ENCODE results near the gene PCDHB15. TPM values are rescaled to one million over a fixed set of nuclear protein-coding genes. Genes with fewer than 3 reads are reported as not detected.

Gene PCDHB15
- total RNA-seq, 1 experiment from 2014 or later, result 0.07 TPM

DNA sequence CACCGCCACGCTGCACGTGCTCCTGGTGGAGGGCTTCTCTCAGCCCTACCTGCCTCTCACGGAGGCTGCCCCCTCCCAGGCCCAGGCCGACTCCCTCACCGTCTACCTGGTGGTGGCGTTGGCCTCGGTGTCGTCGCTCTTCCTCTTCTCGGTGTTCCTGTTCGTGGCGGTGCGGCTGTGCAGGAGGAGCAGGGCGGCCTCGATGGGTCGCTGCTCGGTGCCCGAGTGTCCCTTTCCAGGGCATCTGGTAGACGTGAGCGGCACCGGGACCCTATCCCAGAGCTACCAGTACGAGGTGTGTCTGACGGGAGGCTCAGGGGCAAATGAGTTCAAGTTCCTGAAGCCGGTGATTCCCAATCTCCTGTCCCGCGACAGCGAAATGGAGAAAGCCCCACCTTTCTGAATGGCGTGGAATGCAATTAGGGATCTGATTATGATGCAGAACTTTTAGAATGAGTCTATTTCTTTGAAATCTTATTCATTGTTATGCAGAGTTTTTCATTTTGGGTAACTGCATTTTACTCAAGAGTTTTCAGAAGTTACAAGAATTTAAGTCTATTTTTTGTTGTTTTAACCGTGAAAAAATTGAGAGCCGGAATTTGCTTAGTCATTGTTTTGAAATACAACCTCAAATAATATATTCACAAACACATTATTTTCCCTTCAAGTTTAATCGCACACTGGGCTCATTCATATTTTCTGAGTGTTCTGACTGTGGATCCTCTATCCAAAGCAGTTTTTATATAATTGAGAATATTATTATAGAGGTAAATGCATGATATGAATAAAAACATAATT is 8.5 kb upstream of the PCDHB15 start:
- H4K20me1 ChIP-seq (ENCODE audit: insufficient read depth), result no peaks in the 10 kb centered on the region
- no peaks in the 10 kb centered on the region for H3K27me3 ChIP-seq (ENCODE audit: insufficient read depth, low read length)
- no peaks in the 10 kb centered on the region for H3K9me2 ChIP-seq (ENCODE audit: insufficient read depth)
- peaks cover 0 to 6% of the 10 kb centered on the region in 2 experiments; a peak in 2 of 4 replicates for H3K9me3 ChIP-seq (ENCODE audit: control insufficient read depth in 1 of 2, insufficient read depth in 1 of 2, low read depth in 1 of 2, low read length in 2 of 2)
- ChIA-PET RAD21 (ENCODE audit: low non-redundant PET in 1 of 2, low total read pairs in 2 of 2, uncharacterized antibody in 2 of 2, unreplicated experiment in 2 of 2) (no interaction called here), POLR2A (no interaction called here), CTCF (no interaction called here)
- no peak overlapping the region for H3K4me2 ChIP-seq (ENCODE audit: low read length)
- H3K4me1 ChIP-seq (ENCODE audit: control insufficient read depth in 1 of 2, insufficient read depth in 2 of 2, low read length in 2 of 2), result no peaks in the 10 kb centered on the region
- H3K4me3 ChIP-seq (replicated peaks in 1 of 2; ENCODE audit: low read depth in 1 of 2, low read length in 2 of 2), result no peak overlapping the region
- DNase-seq (ENCODE audit: low read depth, low spot score) (no peak), ATAC-seq (no peak)
- BruUV-seq (replicated peaks), result no TSS peak
- H3K79me2 ChIP-seq (ENCODE audit: insufficient read depth, low read length), result no peaks in the 10 kb centered on the region
- intact Hi-C loops (cut with micrococcal nuclease), result no loop called here
- H3K36me3 ChIP-seq (ENCODE audit: control insufficient read depth in 1 of 2, insufficient read depth in 2 of 2, low read length in 2 of 2), result no peaks in the 10 kb centered on the region
- H3K9ac ChIP-seq (ENCODE audit: low read length), result no peak overlapping the region
- TF ChIP-seq, protein P1, sequence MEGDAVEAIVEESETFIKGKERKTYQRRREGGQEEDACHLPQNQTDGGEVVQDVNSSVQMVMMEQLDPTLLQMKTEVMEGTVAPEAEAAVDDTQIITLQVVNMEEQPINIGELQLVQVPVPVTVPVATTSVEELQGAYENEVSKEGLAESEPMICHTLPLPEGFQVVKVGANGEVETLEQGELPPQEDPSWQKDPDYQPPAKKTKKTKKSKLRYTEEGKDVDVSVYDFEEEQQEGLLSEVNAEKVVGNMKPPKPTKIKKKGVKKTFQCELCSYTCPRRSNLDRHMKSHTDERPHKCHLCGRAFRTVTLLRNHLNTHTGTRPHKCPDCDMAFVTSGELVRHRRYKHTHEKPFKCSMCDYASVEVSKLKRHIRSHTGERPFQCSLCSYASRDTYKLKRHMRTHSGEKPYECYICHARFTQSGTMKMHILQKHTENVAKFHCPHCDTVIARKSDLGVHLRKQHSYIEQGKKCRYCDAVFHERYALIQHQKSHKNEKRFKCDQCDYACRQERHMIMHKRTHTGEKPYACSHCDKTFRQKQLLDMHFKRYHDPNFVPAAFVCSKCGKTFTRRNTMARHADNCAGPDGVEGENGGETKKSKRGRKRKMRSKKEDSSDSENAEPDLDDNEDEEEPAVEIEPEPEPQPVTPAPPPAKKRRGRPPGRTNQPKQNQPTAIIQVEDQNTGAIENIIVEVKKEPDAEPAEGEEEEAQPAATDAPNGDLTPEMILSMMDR (IDR thresholded peaks at IDR 0.05 in 2 of 3, conservative IDR thresholded peaks at IDR 0.05 in 1 of 3; ENCODE audit: borderline replicate concordance in 1 of 3, insufficient read depth in 1 of 3, low read depth in 2 of 3, low read length in 2 of 3), result no peak
- TF ChIP-seq ELF1 (IDR thresholded peaks at IDR 0.05; ENCODE audit: borderline replicate concordance, low read depth), result no peak
- no peak for TF ChIP-seq SP1 (IDR thresholded peaks at IDR 0.05; ENCODE audit: low read depth)
- no peak for TF ChIP-seq YY1 (IDR thresholded peaks at IDR 0.05; ENCODE audit: extremely low read depth, insufficient replicate concordance, low read depth, low read length)
- no peak overlapping the region for H2AFZ ChIP-seq (ENCODE audit: low read depth, low read length, poor library complexity, severe bottlenecking)
- H3K27ac ChIP-seq (ENCODE audit: low read depth, low read length), result no peak overlapping the region

GRCh38 chr5:141241496-141241895 is 3.7 kb upstream of the PCDHB15 start:
- H3K27ac ChIP-seq (ENCODE audit: low read depth, low read length), result no peak overlapping the region
- H3K4me2 ChIP-seq (ENCODE audit: low read length), result no peak overlapping the region
- RAD21 ChIA-PET (ENCODE audit: low non-redundant PET in 1 of 2, low total read pairs in 2 of 2, uncharacterized antibody in 2 of 2, unreplicated experiment in 2 of 2), result no interaction called here
- H4K20me1 ChIP-seq (ENCODE audit: insufficient read depth), result no peaks in the 10 kb centered on the region
- DNase-seq (ENCODE audit: low read depth, low spot score), result no peak
- H3K9ac ChIP-seq (ENCODE audit: low read length), result no peak overlapping the region
- H3K9me3 ChIP-seq (ENCODE audit: control insufficient read depth in 1 of 2, insufficient read depth in 1 of 2, low read depth in 1 of 2, low read length in 2 of 2), result peaks cover 0 to 3% of the 10 kb centered on the region in 2 experiments; a peak in 2 of 4 replicates
- intact Hi-C loops (cut with micrococcal nuclease), result no loop called here
- H3K4me1 ChIP-seq (ENCODE audit: control insufficient read depth in 1 of 2, insufficient read depth in 2 of 2, low read length in 2 of 2), result no peaks in the 10 kb centered on the region
- no peak for ATAC-seq
- H3K4me3 ChIP-seq (replicated peaks in 1 of 2; ENCODE audit: low read depth in 1 of 2, low read length in 2 of 2), result no peak overlapping the region
- CTCF ChIA-PET, result no interaction called here
- H3K79me2 ChIP-seq (ENCODE audit: insufficient read depth, low read length), result no peaks in the 10 kb centered on the region
- no peaks in the 10 kb centered on the region for H3K36me3 ChIP-seq (ENCODE audit: control insufficient read depth in 1 of 2, insufficient read depth in 2 of 2, low read length in 2 of 2)
- H2AFZ ChIP-seq (ENCODE audit: low read depth, low read length, poor library complexity, severe bottlenecking), result no peak overlapping the region
- H3K9me2 ChIP-seq (ENCODE audit: insufficient read depth), result no peaks in the 10 kb centered on the region
- POLR2A ChIA-PET, result no interaction called here
- no peaks in the 10 kb centered on the region for H3K27me3 ChIP-seq (ENCODE audit: insufficient read depth, low read length)
- BruUV-seq (replicated peaks), result no TSS peak
- TF ChIP-seq JUND (IDR thresholded peaks at IDR 0.05), result no peak
- TF ChIP-seq SIN3A (IDR thresholded peaks at IDR 0.05; ENCODE audit: low read depth), result no peak
- TF ChIP-seq RAD21 (IDR thresholded peaks at IDR 0.05; ENCODE audit: low read depth), result no peak
- no peak for TF ChIP-seq TCF7L2 (IDR thresholded peaks at IDR 0.05; ENCODE audit: borderline replicate concordance, extremely low read depth, insufficient read depth, insufficient read length)
- TF ChIP-seq ZNF274 (IDR thresholded peaks at IDR 0.05; ENCODE audit: low read depth, low read length), result no peak
- no peak for TF ChIP-seq MAX (IDR thresholded peaks at IDR 0.05)
- no peak for TF ChIP-seq CEBPB (IDR thresholded peaks at IDR 0.05; ENCODE audit: low read depth)
- TF ChIP-seq YY1 (IDR thresholded peaks at IDR 0.05; ENCODE audit: extremely low read depth, insufficient replicate concordance, low read depth, low read length), result no peak
- TF ChIP-seq, protein P1 (IDR thresholded peaks at IDR 0.05 in 2 of 3, conservative IDR thresholded peaks at IDR 0.05 in 1 of 3; ENCODE audit: borderline replicate concordance in 1 of 3, insufficient read depth in 1 of 3, low read depth in 2 of 3, low read length in 2 of 3), result no peak
- TF ChIP-seq POLR2AphosphoS5 (IDR thresholded peaks at IDR 0.05; ENCODE audit: low read depth, low read length), result no peak
- TF ChIP-seq CBX3 (IDR thresholded peaks at IDR 0.05; ENCODE audit: low read depth), result no peak
- no peak for TF ChIP-seq EZH2phosphoT487 (IDR thresholded peaks at IDR 0.05; ENCODE audit: borderline replicate concordance)
- TF ChIP-seq EZH2 (IDR thresholded peaks at IDR 0.05), result no peak
- no peak for TF ChIP-seq SP1 (IDR thresholded peaks at IDR 0.05; ENCODE audit: low read depth)
- TF ChIP-seq POLR2A (IDR thresholded peaks at IDR 0.05; ENCODE audit: borderline replicate concordance, extremely low read depth, insufficient read depth, insufficient read length), result no peak

All from HCT116 (cell line).